ENCODE results near the gene CEP250.
A peak's percentile ranks its signal among the peaks of the same experiment; 100 is the strongest.

The CEP250 gene

DNA sequence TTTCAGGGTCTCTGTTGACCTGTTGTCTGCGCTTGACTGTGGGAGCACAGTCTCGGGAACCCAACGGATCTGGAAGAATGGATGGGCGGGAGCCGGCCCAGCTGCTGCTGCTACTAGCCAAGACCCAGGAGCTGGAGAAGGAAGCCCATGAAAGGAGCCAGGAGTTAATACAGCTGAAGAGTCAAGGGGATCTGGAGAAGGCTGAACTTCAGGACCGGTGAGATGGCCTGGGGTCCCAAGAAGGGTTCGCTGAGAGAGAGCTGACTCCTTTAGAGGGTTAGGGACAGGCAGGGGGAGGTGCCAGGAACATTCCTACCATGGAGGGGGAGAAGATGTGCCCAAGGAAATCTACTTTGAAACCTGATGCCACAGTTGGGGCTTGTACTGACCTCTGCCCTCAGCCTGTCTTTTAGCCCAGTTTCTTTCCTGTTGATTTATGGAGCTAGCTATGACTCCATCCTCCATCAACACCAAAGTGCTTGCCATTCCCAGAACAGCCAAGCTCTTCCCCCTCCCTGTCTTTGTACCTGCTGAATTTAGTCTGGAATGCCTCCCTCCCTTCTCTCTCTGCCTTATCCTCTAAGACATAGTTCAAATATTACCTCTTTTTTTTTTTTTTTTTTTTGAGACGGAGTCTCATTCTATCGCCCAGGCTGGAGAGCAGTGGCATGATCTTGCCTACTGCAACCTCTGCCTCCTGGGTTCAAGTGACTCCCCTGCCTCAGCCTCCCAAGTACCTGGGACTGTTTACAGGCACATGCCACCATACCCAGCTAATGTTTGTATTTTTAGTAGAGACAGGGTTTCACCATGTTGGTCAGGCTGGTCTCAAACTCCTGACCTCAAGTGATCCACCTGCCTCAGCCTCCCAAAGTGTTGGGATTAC lies 12.2 kb downstream of the CEP250 start:
- Mint-ChIP-seq H3K9me3 (no peaks in the 10 kb centered on the region), H3K4me3 (no peak overlapping the region), H3K36me3 (ENCODE audit: low read depth) (peaks cover 6% of the 10 kb centered on the region), H3K27me3 (no peaks in the 10 kb centered on the region), H3K4me1 (no peaks in the 10 kb centered on the region), H3K27ac (no peak overlapping the region)
- DNase-seq (no peak), ATAC-seq (no peak)

DNA sequence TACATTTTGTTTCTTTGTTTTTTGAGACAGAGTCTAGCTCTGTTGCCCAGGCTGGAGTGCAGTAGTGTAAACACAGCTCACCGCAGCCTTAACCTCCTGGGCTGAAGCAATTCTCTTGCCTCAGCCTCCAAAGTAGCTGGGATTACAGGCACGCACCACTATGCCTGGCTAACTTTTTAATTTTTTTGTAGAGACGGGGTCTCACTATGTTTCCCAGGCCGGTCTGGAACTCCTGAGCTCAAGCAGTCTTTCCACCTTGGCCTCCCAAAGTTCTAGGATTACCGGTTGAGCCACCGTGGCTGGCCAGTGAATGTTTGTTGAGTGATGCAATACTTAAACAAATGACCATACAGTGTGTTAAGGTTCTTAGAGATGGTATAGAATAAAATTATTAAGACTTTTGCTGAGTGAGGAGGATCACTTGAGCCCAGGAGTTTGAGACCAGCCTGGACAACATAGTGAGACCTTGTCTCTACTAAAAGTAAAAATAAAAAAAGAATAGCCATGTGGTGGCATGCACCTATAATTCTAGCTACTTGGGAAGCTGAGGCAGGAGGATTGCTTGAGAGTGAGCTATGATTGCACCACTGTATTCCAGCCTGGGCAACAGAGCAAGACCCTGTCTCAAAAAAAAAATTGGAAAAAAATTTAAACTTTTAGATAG lies 13.4 kb downstream of the CEP250 start:
- no peaks in the 10 kb centered on the region for H3K4me1 Mint-ChIP-seq
- H3K4me3 Mint-ChIP-seq, result no peak overlapping the region
- no peaks in the 10 kb centered on the region for H3K27me3 Mint-ChIP-seq
- H3K27ac Mint-ChIP-seq, result no peak overlapping the region
- peaks cover 9% of the 10 kb centered on the region for H3K36me3 Mint-ChIP-seq (ENCODE audit: low read depth)
- DNase-seq (no peak), ATAC-seq (no peak)
- H3K9me3 Mint-ChIP-seq, result no peaks in the 10 kb centered on the region

DNA sequence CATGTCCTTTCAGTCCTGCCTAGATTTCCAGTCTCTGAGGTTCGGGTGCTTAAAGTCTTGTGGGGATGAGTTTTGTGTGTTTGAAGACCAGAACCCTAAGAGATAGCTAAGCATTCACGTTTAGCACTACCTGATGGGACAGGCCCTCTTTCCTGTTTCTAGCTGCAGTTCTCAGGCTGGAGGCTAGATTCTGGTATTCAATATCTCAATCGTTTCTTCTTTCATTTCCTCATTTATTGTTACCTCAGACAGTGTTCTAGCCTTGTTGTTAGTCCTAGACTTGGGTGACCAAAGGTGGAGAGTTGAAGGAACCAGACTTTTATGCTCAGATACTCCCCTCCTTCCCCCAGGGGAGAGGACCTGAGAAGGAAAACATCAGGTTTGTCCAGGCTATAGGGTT lies 16.8 kb downstream of the CEP250 start:
- Mint-ChIP-seq H3K4me1 (no peaks in the 10 kb centered on the region), H3K27ac (no peak overlapping the region), H3K36me3 (ENCODE audit: low read depth) (peaks cover 8% of the 10 kb centered on the region), H3K27me3 (no peaks in the 10 kb centered on the region), H3K9me3 (no peaks in the 10 kb centered on the region), H3K4me3 (no peak overlapping the region)
- ATAC-seq (no peak), DNase-seq (no peak)

DNA sequence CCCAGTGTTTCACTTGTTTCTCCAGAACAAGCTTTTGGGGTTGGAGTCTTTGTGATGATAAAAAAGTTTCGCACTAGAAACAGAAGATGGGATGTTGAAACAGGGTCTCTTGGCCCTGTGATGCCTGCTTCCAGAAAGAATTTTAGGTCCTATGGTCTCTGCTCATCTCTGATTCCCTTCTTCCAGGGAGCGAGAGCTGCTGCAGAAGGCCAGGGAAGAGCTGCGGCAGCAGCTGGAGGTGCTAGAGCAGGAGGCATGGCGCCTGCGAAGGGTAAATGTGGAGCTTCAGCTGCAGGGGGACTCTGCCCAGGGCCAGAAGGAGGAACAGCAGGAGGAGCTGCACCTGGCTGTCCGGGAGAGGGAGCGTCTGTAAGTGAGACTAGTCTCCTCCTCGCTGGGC lies 18.3 kb downstream of the CEP250 start:
- H3K4me1 Mint-ChIP-seq, result no peaks in the 10 kb centered on the region
- H3K36me3 Mint-ChIP-seq (ENCODE audit: low read depth), result peaks cover 12% of the 10 kb centered on the region
- DNase-seq (no peak), ATAC-seq (no peak)
- no peak overlapping the region for H3K27ac Mint-ChIP-seq
- no peak overlapping the region for H3K4me3 Mint-ChIP-seq
- H3K9me3 Mint-ChIP-seq, result no peaks in the 10 kb centered on the region
- no peaks in the 10 kb centered on the region for H3K27me3 Mint-ChIP-seq

DNA sequence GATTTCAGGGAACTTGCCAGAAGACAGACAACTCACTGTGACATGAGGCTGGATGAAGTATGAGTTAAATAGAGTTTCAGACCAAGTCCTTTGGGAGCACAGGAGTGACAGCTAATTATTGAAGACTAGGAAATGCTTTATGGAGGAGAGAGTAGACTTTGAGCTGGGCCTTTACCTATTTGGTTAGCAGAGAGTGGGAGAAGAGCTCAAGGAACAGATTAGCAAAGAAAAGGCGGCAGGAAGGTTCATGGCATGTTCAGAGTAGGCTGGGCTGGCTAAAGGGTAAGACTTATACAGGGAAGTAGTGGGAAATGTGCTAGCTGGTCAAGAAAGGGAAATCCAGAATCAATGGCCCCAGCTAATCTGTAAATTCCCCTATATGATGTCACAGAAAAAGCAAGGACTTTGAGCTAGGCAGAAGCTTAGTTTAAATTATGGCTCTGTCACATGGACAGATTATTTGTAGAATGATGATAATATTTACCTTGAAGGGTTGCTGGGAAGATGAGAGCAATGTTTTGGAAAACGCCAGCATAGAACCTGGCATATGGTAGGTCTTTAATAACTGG lies 19.0 kb downstream of the CEP250 start:
- Mint-ChIP-seq H3K9me3 (no peaks in the 10 kb centered on the region), H3K27me3 (no peaks in the 10 kb centered on the region), H3K27ac (no peak overlapping the region), H3K4me3 (no peak overlapping the region), H3K4me1 (no peaks in the 10 kb centered on the region), H3K36me3 (ENCODE audit: low read depth) (peaks cover 13% of the 10 kb centered on the region)
- DNase-seq, result no peak
- ATAC-seq, result no peak

DNA sequence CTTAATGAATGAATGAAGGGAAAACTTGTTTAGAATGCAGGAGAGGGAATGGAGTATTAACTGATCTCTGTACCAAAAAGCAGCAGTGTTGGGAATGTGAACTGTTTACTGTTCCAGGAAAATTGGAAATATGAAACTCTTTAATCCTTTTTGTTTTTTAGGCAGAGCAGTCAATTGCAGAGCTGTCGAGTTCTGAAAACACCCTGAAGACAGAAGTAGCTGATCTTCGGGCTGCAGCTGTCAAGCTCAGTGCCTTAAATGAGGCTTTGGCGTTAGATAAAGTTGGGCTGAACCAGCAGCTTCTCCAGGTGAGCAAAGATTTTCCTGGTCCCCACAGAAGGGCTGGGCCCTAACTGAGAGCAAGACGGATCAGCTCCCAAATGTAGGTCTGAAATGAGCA lies 20.9 kb downstream of the CEP250 start:
- Mint-ChIP-seq H3K4me3 (no peak overlapping the region), H3K27me3 (no peaks in the 10 kb centered on the region), H3K36me3 (ENCODE audit: low read depth) (peaks cover 19% of the 10 kb centered on the region), H3K27ac (no peak overlapping the region), H3K9me3 (no peaks in the 10 kb centered on the region), H3K4me1 (no peaks in the 10 kb centered on the region)
- DNase-seq (no peak), ATAC-seq (no peak)

DNA sequence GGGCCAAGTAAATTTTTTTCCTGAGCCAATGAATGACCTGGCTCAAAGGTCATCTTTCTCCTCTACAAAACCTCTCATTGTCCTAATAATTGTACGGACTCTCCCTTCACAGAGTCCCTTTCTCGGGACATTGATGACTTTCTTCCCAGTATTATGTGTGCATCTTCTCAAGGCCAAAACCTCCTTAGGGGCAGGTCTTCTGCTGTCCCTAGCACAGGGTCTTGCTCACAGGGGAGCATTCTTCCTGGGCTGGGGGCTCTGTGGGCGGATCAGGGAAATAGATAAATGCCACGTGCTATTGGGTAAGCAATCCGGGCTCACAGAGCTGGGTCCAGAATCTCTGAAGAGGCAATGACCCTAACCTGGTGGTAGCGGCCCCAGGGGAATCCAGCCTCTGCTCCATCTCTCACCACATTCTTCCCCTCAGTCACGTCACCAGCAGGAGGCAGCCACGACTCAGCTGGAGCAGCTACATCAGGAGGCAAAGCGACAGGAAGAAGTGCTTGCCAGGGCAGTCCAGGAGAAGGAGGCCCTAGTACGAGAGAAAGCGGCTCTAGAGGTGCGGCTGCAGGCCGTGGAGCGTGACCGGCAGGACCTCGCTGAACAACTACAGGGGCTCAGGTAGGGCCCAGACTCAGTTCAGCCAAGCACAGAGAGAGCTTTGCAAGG lies 23.5 kb downstream of the CEP250 start:
- peaks cover 22% of the 10 kb centered on the region for H3K36me3 Mint-ChIP-seq (ENCODE audit: low read depth)
- no peaks in the 10 kb centered on the region for H3K27me3 Mint-ChIP-seq
- peaks cover 2% of the 10 kb centered on the region for H3K4me1 Mint-ChIP-seq
- DNase-seq (no peak), ATAC-seq (no peak)
- H3K4me3 Mint-ChIP-seq, result no peak overlapping the region
- peak overlapping the region; percentile 19 for H3K27ac Mint-ChIP-seq
- H3K9me3 Mint-ChIP-seq, result peaks cover 6% of the 10 kb centered on the region

DNA sequence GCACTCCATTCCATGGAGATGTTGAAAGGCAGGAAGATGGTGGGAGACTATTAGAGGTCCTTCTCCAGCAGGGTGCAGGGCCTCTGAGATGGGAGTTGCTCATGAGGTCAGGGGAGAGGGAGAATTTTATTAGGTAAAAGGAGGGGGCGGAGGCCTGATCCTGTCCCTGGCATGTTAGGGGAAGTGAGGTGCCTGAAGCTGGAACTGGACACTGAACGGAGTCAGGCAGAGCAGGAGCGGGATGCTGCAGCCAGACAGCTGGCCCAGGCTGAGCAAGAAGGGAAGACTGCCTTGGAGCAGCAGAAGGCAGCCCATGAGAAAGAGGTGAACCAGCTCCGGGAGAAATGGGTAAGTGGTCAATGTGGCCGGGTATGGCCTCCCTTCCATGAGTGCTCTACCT lies 24.4 kb downstream of the CEP250 start:
- H3K27me3 Mint-ChIP-seq, result no peaks in the 10 kb centered on the region

DNA sequence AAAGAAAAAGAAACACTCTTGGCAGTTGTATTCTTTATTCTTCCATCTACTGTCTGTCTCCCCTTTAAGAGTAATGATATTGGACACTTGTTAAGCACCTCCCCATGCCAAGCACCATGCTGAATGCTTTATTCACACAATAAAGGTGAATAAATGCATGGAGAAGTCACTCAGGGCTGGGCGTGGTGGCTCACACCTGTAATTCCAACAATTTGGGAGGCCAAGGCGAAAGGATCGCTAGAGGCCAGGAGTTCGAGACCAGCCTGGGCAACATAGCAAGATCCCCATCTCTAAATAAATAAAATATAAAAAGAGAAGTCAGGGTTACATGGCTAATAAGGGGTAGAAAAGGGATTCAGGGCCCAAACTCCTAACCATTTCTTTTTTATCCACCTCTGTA lies 32.1 kb downstream of the CEP250 start:
- no peak overlapping the region for H3K4me3 Mint-ChIP-seq
- H3K4me1 Mint-ChIP-seq, result peaks cover 37% of the 10 kb centered on the region
- peaks cover 6% of the 10 kb centered on the region for H3K9me3 Mint-ChIP-seq
- DNase-seq (no peak), ATAC-seq (no peak)
- H3K27me3 Mint-ChIP-seq, result no peaks in the 10 kb centered on the region
- H3K36me3 Mint-ChIP-seq (ENCODE audit: low read depth), result peaks cover 51% of the 10 kb centered on the region
- H3K27ac Mint-ChIP-seq, result no peak overlapping the region

More for the DNA sequence above, 24.4 kb downstream of the CEP250 start:
- Mint-ChIP-seq H3K36me3 (ENCODE audit: low read depth) (peaks cover 29% of the 10 kb centered on the region), H3K4me3 (no peak overlapping the region), H3K9me3 (peaks cover 6% of the 10 kb centered on the region), H3K4me1 (peaks cover 2% of the 10 kb centered on the region), H3K27ac (no peak overlapping the region)
- ATAC-seq (no peak), DNase-seq (no peak)

DNA sequence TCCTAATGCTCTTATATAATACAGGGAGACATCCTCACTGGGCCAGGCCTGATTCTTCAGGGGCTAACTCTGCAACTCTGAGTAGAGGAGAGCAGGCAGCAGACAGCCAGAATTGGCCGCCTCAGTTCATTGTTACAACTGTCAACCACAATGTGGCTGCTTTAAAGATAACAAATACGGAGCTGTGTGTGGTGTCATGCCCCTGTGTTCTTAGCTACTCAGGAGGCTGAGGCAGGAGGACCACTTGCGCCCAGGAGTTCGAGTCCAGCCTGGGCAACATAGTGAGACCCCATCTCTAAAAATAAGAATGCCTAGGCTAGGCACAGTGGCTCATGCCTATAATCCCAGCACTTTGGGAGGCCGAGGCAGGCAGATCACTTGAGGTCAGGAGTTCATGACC lies 34.3 kb downstream of the CEP250 start:
- no peak for ATAC-seq
- Mint-ChIP-seq H3K27me3 (no peaks in the 10 kb centered on the region), H3K9me3 (no peaks in the 10 kb centered on the region), H3K4me3 (peak overlapping the region; percentile 95), H3K4me1 (peaks cover 44% of the 10 kb centered on the region), H3K36me3 (ENCODE audit: low read depth) (peaks cover 50% of the 10 kb centered on the region), H3K27ac (peak overlapping the region; percentile 39)
- no peak for DNase-seq

DNA sequence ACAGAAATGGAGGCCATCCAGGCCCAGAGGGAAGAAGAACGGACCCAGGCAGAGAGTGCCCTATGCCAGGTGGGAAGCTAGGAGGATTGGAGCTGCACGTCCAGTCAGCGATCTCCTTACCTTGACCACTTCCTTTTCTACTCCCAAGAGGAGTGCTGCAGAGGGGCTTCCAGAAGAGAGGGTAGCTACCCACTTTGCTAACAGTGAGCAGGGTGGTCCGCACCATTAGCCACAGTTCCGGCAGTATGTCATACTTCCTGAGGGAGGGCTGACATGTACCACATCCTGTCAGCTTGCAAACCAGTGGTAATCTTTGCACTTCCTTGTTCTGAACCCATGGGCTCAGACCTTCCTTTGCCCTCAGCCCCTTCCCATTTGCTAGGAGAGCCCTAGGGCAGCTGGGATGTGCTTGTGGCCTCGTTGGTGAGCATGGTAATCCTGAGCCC lies 35.4 kb downstream of the CEP250 start:
- Mint-ChIP-seq H3K9me3 (no peaks in the 10 kb centered on the region), H3K4me3 (peak overlapping the region; percentile 95), H3K27me3 (no peaks in the 10 kb centered on the region), H3K36me3 (ENCODE audit: low read depth) (peaks cover 55% of the 10 kb centered on the region), H3K27ac (peak overlapping the region; percentile 94), H3K4me1 (peaks cover 43% of the 10 kb centered on the region)
- DNase-seq (peak; percentile 63), ATAC-seq (peak; percentile 100)

DNA sequence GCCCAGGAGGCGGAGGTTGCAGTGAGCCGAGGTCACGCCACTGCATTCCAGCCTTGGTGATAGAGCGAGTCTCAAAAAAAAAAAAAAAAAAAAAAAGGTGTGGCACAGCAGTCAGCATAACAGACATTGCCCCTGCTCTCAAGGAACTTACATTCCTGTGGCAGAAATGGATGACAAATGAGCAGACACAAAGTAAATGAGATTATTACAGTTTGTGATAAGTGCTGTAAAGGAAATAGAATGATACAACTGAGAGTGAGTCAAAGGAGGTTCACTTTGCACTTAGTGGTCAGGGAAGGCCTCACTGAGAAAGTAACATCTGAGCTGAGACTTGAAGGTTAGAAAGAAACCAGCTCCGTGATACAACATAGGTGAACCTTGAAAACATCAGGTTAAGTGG lies 36.4 kb downstream of the CEP250 start:
- Mint-ChIP-seq H3K9me3 (no peaks in the 10 kb centered on the region), H3K36me3 (ENCODE audit: low read depth) (peaks cover 55% of the 10 kb centered on the region), H3K4me3 (peak overlapping the region; percentile 95), H3K27me3 (no peaks in the 10 kb centered on the region), H3K27ac (peak overlapping the region; percentile 70), H3K4me1 (peaks cover 43% of the 10 kb centered on the region)
- DNase-seq, result no peak
- ATAC-seq, result no peak

DNA sequence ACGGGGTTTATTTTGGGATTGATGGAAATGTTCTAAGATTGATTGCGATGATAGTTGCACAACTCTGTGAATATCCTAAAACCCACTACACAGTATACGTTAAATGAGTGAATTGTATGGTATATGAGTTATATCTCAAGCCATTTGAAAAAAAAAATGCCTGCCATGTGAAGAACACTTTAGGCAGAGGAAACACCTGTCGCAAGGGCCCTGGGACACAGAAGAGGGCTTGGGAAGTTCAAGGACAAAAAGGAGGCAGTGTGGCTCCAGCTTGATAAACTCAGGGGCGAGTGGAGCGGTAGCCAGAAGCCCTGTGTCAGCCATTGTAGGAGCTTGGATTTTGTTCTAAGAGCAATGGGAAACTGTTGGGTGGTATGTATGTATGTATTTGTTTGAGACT lies 37.0 kb downstream of the CEP250 start:
- Mint-ChIP-seq H3K27ac (peak overlapping the region; percentile 70), H3K9me3 (no peaks in the 10 kb centered on the region), H3K27me3 (no peaks in the 10 kb centered on the region), H3K4me1 (peaks cover 43% of the 10 kb centered on the region), H3K4me3 (peak overlapping the region; percentile 95), H3K36me3 (ENCODE audit: low read depth) (peaks cover 58% of the 10 kb centered on the region)
- DNase-seq, result no peak
- ATAC-seq, result no peak

DNA sequence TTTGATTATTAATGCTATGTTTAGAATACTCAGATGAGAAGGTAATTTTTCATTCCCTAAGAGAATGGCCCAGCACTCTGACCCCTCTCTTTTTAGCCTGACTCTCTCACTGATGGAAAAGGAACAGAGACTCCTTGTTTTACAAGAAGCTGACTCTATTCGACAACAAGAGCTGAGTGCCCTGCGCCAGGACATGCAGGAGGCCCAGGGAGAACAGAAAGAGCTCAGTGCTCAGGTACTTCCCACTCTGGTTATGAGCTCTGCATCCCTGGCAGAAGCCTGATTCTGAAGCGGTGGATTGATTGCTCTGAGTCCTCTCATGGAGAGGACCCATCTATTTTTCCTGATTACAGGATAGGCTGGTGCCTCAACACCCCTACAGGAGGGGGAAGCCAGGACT lies 41.1 kb downstream of the CEP250 start:
- peaks cover 22% of the 10 kb centered on the region for H3K4me1 Mint-ChIP-seq
- peaks cover 56% of the 10 kb centered on the region for H3K36me3 Mint-ChIP-seq (ENCODE audit: low read depth)
- H3K27ac Mint-ChIP-seq, result no peak overlapping the region
- H3K4me3 Mint-ChIP-seq, result no peak overlapping the region
- ATAC-seq (no peak), DNase-seq (no peak)
- H3K27me3 Mint-ChIP-seq, result no peaks in the 10 kb centered on the region
- no peaks in the 10 kb centered on the region for H3K9me3 Mint-ChIP-seq
